Measurements from ENCODE around the gene MYADML2.

MYADML2 gene

DNA sequence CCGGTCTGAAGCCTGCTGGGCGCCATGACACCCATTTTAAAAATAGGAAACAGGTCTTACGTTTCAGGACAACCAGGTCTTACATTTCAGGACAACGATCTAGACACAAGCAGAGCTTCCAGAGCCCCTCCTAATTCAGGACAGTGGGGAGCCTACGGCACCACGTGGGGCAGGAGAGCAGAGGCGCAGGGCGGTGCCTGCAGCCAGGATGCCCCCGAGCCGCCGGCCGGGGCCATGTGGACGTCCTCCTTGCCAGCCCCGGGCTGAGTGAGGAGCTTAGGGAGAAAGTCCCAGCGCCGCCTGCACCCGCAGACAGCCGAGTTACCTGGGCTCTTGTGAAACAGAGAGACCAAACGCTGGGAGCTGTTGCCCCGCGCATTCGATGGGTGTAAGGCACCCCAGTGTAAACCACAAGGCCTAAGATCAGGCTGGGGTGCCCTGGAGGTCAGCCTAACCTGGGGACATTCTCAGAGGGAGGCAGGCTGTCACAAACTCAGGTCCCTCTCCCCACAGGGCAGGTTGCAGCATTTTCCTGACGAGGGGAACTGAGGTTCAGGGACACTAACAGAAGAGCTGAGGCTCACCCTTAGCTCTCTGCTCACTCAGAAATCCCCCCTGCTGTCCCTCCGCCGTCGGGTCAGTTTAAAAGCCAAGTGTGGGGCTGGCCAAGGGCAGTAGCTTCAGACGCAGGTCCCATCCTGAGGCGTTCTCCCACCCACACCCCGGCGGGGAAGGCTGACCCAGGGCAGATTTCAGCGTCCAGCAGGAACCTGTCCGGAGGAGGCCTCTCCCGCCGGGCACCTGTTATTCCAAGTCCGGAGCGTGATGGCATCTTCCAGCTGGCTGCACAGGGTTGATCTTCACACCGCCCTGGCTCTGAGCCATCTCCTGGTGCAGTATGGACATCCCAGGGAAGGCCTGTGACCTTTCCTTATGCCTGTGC lies 15.7 kb upstream of the MYADML2 start:
- H3K4me3 ChIP-seq (ENCODE audit: low read length): no peak overlapping the region
- peaks cover 15% of the 10 kb centered on the region; the same call in 1 of the 2 replicates for H3K27me3 ChIP-seq (ENCODE audit: low read depth, low read length)
- no peak overlapping the region for H2AFZ ChIP-seq (ENCODE audit: low read depth, low read length)
- H3K4me1 ChIP-seq (ENCODE audit: low read length): peaks cover 14% of the 10 kb centered on the region
- no peaks in the 10 kb centered on the region for H3K36me3 ChIP-seq (replicated peaks; ENCODE audit: low read depth, low read length)
- no peaks in the 10 kb centered on the region for H3K9me3 ChIP-seq (ENCODE audit: insufficient read depth, low read length)
- TF ChIP-seq CTCF (IDR thresholded peaks at IDR 0.05; ENCODE audit: low read depth, low read length) (no peak), EZH2phosphoT487 (IDR thresholded peaks at IDR 0.05; ENCODE audit: low read depth) (no peak)
- H3K27ac ChIP-seq (ENCODE audit: low read length): no peak overlapping the region
- H3K79me2 ChIP-seq (ENCODE audit: low read length): no peaks in the 10 kb centered on the region
- H3K9ac ChIP-seq (ENCODE audit: low read length): no peak overlapping the region
- H3K4me2 ChIP-seq (ENCODE audit: low read length): no peak overlapping the region
- H4K20me1 ChIP-seq (ENCODE audit: insufficient read depth, low read length): no peaks in the 10 kb centered on the region

DNA sequence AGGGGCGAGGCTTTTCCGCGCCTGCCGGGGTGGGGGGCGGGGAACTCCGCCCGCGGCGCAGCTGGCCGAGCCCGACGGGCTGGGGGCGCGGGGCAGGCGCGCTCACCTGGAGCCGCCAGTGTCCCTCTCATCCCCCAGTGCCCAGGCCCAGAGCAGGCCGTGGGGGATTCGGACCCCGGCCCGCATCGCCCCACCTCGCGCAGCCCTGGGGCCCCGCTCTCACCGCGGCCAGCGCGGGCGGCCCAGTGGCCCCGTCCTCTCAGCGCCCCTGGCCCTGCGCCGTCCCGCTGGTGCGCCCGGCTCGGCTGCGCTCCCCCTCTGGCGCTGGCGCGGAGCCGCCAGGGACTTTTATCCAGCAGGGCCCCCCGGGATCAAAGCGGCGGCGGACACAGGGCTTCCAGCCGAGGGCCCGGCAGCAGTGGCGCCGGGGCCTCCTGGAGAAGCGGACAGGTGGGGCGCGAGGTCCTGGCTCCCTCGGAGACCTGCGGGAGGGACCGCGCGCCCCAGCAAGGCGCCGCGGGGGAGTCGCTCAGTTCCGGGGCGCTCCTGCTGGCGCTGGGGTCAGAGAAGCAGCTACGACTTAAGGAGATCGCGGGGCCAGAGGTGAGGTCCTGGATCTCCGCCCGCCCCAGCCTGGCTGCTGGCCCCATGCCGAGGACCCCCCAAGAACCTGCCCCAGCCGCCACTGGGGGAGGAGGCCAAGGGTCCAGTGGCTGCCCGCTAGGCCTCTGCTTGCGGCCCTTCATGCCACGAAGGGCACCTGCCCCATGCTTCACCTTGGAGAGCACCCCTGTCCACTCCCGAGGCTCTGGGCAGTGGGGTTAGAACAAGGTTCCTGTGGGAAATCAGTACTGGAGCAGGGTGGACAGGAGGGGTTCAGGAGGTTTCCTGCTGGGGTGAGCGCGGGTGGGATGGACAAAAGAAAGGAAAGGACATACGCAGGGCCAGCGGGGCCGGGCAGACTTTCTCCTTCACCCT lies 14.8 kb upstream of the MYADML2 start:
- H3K79me2 ChIP-seq (ENCODE audit: low read length): no peaks in the 10 kb centered on the region
- TF ChIP-seq EZH2phosphoT487 (IDR thresholded peaks at IDR 0.05; ENCODE audit: low read depth) (no peak), CTCF (IDR thresholded peaks at IDR 0.05; ENCODE audit: low read depth, low read length) (no peak)
- no peak overlapping the region for H2AFZ ChIP-seq (ENCODE audit: low read depth, low read length)
- no peak overlapping the region for H3K9ac ChIP-seq (ENCODE audit: low read length)
- no peaks in the 10 kb centered on the region for H3K9me3 ChIP-seq (ENCODE audit: insufficient read depth, low read length)
- no peak overlapping the region for H3K27ac ChIP-seq (ENCODE audit: low read length)
- H3K4me2 ChIP-seq (ENCODE audit: low read length): no peak overlapping the region
- H3K36me3 ChIP-seq (replicated peaks; ENCODE audit: low read depth, low read length): no peaks in the 10 kb centered on the region
- H3K4me1 ChIP-seq (ENCODE audit: low read length): peaks cover 4% of the 10 kb centered on the region
- H4K20me1 ChIP-seq (ENCODE audit: insufficient read depth, low read length): no peaks in the 10 kb centered on the region
- H3K27me3 ChIP-seq (ENCODE audit: low read depth, low read length): peaks cover 15% of the 10 kb centered on the region; the same call in 1 of the 2 replicates
- H3K4me3 ChIP-seq (ENCODE audit: low read length): no peak overlapping the region

DNA sequence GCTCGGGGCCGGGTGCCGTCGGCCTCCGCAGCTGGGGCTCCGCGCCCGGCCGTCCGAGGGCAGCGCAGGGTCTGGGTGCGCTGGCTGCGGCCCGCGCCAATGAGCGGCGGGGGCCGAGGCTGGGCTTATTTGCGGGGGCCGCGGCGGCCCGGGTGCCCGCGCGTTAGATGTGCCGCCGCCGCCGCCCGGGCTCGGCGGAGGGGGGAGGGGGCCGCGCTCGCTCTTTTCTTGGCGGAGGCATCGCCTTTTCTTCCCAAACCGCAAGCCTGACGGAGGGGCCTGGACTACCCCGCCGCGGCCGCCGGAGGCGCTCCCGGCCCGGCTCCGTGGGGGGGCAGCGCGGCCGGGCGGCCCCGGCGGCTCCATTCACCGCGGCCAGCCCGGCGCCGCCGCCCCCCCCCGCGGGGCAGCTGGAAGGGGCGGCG lies 14.1 kb upstream of the MYADML2 start, which contains the start of gene NOTUM:
TSS of gene NOTUM (minus strand) at position 101 of the 425 bp plus-strand sequence. CDS start 278 bp downstream, outside the sequence.
- H3K36me3 ChIP-seq (replicated peaks; ENCODE audit: low read depth, low read length): no peaks in the 10 kb centered on the region
- no peaks in the 10 kb centered on the region for H3K79me2 ChIP-seq (ENCODE audit: low read length)
- no peak within 1 kb of the TSS for H3K4me3 ChIP-seq (ENCODE audit: low read length)
- H3K9me3 ChIP-seq (ENCODE audit: insufficient read depth, low read length): no peaks in the 10 kb centered on the region
- no peak within 1 kb of the TSS for H3K4me2 ChIP-seq (ENCODE audit: low read length)
- no peaks in the 10 kb centered on the region for H3K4me1 ChIP-seq (ENCODE audit: low read length)
- H4K20me1 ChIP-seq (ENCODE audit: insufficient read depth, low read length): no peaks in the 10 kb centered on the region
- H3K27ac ChIP-seq (ENCODE audit: low read length): no peak within 1 kb of the TSS
- no peak for TF ChIP-seq EZH2phosphoT487 (IDR thresholded peaks at IDR 0.05; ENCODE audit: low read depth)
- no peak for TF ChIP-seq CTCF (IDR thresholded peaks at IDR 0.05; ENCODE audit: low read depth, low read length)
- peaks cover 13% of the 10 kb centered on the region; the same call in 1 of the 2 replicates for H3K27me3 ChIP-seq (ENCODE audit: low read depth, low read length)
- H2AFZ ChIP-seq (ENCODE audit: low read depth, low read length): no peak within 1 kb of the TSS
- no peak within 1 kb of the TSS for H3K9ac ChIP-seq (ENCODE audit: low read length)
